SW480 (cell line): Measurements from ENCODE around the gene SLC7A4.
"Not testable (repeated sequence)": the region's sequence is repeated elsewhere in the genome, so short reads cannot be mapped to it uniquely, and the experiment has no call there.

Experiments
- DNase-seq: peaks from one replicate; pipeline ENCODE4 v3.0.0-alpha.2; 2016; ENCODE audit warnings: low spot score

The SLC7A4 gene

DNA sequence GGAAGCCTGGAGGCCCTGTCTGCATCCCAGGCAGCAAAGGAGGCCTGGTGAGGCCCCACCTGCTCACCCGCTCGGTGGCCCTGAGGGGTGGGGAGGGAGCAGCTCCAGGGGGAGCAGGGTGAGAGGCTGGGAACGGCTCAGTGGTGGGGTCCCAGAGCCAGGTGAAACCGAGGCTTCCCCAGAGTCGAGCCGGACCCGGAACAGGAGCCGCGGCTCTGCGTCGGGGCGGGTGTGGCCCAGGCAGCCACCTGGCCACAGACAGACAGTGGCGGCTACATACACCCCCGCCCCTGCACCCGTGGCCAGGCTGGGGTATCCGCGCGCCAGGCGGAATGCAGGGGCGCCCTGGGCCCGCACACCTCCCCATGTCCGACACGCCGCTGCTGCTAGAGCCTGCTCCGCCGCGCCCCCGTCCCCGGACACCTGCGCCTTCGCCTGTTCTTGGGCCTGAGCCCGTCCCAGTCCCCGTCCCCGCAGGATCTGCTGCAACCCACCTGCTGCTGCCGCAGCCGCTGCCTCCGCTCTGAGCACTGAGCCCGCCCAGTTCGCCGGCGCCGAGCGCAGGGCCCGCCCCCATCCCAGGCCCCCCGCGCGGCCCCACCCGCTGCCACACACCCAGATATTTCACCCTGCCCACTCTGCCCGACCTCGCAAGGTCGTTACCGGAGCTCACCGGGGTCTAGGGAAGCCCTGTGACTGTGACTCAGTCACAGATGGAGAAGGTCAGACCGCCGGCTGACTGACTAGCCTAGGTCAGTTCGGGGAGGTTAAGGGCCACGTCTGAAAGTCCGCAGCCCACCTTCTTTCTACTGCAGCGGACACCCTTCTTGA, at the start of gene SLC7A4:
Gene SLC7A4, minus strand, starts transcription at position 525 of the 831 bp plus-strand sequence. CDS start 749 bp downstream, outside the sequence.
- DNase-seq: peak; percentile 55

- no peak for DNase-seq
Observed at GRCh38 chr22:21080435-21081137, 48.2 kb upstream of the SLC7A4 start.

- no peak for DNase-seq
Observed at GRCh38 chr22:21079493-21079892, 47.1 kb upstream of the SLC7A4 start.

DNA sequence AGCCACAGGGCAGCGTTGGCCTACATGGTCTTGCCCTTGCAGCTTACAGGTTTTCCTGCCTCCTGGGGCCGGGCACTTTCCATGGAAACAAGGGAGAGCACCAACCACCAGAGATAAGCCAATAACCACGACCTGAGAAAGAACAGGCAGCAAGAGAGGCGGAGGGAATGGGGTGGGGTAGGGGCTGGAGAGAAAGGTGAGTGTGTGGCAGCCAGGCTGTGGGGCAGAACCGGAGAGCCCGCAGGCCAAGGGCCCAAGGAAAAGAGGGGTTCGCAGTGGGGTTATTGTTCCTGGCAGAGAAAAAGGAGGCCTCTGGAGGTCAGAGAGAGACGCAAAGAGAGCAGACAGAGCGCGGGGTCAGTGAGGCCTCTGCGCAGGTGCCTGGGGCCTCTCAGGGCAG, 46.6 kb upstream of the SLC7A4 start:
- no peak for DNase-seq

- no peak for DNase-seq
Observed at GRCh38 chr22:21077884-21078508, 45.6 kb upstream of the SLC7A4 start.

- no peak for DNase-seq
Observed at GRCh38 chr22:21076912-21077625, 44.7 kb upstream of the SLC7A4 start.

DNA sequence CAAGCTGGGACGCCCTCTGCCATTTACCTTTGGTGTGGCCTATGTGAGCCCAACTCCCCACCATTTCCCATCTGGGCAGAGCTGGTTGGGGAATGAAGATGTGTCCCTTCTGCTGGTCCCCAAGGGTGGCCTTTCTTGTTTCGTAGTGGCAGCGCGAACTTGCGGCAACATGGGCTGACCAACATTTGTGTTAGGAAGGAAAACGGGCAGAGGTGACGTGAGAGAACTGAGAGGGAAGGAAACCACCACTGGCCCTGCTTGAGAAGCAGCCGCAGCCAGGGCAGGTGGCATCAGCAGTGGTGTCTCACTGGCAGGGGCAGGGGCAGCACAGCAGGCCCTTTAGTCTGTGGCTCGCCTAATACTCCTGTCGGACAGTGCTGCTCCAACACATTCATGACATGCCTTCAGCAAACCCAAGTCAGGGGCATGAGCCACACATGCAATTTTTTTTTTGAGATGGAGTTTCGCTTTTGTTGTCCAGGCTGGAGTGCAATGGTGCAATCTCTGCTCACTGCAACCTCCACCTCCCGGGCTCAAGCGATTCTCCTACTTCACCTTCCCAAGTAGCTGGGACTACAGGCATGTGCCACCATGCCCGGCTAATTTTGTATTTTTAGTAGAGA, 43.3 kb upstream of the SLC7A4 start:
- DNase-seq: no peak

DNA sequence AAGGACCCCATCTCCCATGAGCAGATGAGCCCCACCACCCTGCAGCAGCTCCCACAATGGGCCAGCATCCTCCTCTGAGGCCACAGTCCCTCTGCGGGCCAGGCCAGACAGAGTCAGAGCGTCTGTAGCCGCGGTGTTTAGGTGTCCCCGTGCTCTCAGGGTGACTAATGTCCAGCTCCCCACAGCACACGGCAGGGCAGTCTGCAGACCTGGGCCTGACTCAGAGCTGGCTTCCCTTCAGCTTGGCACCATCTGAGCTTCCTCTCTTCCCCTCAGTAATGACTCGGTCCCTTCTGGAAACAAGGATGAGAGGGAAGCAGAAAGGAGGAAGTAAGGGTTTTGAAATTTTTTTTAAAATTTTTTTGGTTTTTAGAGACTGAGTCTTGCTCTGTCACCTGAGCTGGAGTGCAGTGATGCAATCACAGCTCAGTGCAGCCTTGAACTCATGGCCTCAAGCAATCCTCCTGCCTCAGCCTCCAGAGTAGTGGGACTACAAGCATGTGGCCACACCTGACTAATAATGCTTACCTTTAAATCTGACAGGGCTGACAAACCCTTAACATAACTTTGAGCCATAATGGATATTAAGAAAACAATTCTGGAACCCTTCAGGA, 41.8 kb upstream of the SLC7A4 start:
- peak; percentile 11 for DNase-seq

DNA sequence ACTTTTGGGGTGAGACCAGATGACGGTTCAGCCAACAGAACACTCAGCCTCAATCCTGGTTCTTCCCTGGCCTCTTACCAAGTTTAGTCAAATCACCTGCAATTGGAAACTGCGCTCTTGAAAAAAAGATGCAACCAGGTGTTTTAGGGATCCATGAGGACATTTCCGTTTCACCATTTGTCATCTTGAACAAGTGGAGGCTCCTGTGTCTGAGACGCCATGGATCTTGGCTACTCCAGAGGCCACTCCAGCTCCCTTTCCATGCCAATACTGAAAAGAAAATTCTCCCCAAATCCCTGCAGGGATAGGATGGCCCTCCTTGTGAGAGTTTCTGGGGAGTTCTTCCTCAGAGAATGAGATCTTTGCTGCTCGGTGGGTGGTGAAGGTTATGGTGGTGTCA, 41.1 kb upstream of the SLC7A4 start:
- DNase-seq: no peak

- DNase-seq: no peak
Observed at GRCh38 chr22:21073023-21073422, 40.7 kb upstream of the SLC7A4 start.

DNA sequence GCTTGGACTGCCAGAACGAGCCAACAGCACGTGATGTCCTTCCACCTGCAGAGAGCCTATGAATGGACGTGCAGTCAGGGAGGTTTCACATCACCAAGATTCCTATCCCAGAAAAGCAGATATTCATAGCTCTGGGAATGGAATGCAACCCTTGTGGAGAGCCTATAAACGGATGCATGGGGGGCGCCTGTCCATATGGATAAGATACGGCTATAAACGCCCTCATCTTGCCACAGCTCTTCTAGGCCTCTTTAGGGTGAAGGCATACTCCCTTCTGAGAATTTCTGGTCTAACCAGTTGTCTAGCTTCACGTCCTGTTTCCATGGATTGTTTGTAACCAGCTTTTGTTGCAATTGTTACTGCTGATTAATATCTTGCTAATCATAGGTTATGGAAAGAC, 39.4 kb upstream of the SLC7A4 start:
- not testable (repeated sequence) for DNase-seq

DNA sequence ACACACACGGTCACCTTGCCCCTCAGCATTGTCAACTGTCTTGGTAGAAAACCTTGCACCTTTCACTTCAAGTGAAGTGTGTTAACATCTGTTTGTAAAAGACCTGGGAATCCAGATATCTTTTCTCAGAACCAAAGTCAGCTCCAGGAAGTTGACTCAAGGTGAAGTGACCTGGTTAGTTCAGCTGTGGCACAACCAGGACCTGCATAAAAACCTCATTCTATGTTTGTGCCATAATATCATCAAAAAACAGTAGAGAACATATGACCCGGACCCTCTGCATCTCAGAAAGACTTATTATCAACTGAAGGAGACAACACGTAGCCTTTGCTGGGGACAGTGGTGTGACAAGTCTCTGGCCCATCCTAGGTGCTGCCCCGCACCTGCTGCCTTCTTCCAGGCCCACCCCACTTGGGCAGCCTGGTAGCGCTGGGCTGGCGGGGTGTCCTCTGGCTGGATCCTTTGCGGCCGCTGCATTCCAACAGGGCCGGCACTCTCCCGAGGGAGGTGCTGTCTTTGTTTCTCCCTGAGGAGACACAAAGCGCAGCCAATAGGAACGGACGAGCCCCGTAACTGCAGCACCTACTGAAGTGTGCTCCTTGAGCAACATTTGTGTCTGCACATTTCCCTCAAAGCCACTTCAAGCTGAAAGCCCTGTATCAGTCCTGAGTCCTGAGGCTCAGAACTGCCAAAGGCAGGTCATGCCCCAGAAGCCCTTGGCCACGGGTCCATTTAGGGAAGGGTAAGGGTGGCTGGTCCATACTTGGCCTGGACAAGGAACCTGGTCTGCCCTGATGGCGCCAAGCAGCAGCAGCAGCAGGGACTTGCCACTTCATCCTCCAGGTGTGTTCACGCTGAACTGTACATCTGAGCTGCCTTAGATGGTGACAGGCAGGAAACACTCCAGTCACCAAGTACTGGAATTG, 38.6 kb upstream of the SLC7A4 start:
- DNase-seq: no peak

DNA sequence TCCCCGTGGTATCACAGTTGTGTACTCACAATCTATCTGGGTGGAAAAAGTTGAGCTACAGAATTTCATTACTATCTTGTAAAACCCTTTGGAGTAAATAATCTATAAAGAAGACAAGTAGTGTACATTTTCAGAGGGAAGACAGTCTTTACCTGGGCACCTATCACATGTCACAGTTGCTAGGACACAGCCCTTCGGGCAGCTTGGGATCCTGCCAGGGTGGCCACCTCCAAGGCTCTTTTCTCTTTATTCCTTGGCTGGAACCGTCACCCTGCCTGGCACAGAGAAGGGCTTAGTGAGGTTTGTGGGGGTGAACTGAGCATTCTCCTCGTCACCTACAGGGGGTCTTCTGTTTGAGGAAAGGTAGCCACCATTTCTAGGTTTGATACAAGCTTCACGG, 37.0 kb upstream of the SLC7A4 start:
- no peak for DNase-seq

GRCh38 chr22:21068681-21069276, 36.4 kb upstream of the SLC7A4 start:
- DNase-seq: no peak

DNA sequence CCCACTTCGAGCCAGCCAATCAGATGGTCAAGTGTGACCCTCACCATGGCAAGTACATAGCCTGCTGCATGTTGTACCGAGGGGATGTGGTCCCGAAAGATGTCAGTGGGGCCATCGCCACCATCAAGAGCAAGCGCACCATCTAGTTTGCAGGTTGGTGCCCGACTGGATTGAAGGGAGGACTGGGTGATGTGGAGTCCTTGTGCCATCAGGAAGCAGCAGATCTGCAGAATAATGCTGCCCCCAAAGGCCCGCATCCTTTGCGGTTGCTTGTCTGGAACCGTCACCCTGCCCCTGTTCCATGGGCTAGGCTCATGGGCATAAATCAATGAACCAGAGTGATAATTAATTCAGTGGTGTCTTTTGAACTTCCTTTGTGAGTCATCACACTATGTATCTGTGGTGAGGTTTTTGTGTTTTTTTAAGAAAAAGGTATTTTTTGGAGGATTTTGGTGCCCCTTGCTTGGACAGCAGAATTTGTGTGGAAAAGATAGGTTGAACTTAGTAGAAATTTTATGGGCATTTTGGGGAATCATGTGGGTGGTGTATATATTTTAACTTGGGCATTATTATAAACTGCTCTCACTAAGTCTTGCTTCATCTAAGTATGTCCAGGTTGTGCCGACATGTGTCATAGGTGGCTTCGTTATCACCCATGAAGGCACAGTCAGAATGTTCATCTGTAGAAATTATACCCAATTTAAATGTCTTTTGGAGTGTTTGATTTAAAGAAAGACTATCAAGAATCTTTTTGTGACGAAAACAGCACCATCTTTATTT, 35.7 kb upstream of the SLC7A4 start:
- peak; percentile 32 for DNase-seq

DNA sequence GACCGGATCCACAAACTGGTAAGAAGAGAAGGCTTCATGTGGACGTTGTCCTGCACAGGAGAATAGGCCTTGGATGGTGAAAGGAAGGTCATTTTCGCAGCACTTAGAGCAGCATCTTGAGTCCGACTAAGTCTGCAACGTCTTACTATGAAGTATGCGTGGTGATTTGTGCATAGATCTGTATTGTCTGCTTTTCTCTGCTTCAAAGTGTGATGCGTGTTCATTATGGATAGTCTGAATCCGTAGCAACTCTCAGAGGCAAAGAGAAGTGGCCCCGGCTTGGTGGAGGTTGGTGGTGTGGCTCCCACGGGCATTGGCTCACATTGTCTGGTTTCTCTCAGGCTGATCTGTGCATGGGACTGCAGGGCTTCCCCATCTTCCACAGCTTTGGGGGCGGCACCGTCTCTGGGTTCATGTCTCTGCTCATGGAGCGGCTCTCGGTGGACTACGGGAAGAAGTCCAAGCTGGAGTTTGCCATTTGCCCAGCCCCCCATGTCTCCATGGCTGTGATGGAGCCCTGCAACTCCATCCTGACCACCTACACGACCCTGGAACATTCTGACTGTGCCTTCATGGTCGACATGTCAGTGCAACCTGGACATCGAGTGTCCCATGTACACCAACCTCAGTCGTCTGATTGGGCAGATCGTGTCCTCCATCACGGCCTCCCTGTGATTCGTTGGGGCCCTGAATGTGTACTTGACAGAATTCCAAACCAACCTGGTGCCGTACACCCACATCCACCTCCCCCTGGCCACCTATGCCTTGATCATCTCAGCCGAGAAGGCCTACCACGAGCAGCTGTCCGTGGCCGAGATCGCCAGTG, 34.9 kb upstream of the SLC7A4 start:
- DNase-seq: no peak

- no peak for DNase-seq
Observed at GRCh38 chr22:21064917-21065864, 32.8 kb upstream of the SLC7A4 start.
